ENCODE data around the gene SLIT3. TPM values are rescaled to one million over a fixed set of nuclear protein-coding genes. Genes with fewer than 3 reads are reported as not detected.

Gene SLIT3
- total RNA-seq, 1 experiment from 2014 or later: 0.10 TPM

DNA sequence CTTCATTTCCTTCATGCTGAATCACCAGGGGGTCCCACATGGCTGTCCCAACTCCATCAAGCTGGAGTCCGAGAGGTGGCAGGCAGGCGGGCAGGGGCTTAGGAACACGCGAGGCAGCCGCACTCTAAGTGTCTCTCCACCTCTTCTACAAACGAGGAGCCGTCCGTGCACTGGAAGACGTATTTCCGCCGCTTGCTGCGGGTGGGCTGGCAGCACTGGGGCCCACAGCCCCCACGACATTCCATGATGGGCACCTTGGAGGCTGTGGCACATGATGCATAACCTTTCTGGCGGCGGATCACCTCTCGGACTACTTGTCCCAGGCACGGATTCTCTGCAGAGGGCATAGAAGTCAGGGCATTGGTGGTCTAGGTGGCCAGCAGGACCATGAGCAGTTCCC is 634.6 kb downstream of the SLIT3 start:
- H3K27me3 ChIP-seq (ENCODE audit: insufficient read depth, low read length): no peaks in the 10 kb centered on the region
- H4K20me1 ChIP-seq (ENCODE audit: insufficient read depth): no peaks in the 10 kb centered on the region
- RAD21 ChIA-PET (ENCODE audit: low non-redundant PET in 1 of 2, low total read pairs in 2 of 2, uncharacterized antibody in 2 of 2, unreplicated experiment in 2 of 2): no interaction called here
- no peaks in the 10 kb centered on the region for H3K9me2 ChIP-seq (ENCODE audit: insufficient read depth)
- TF ChIP-seq EGR1 (IDR thresholded peaks at IDR 0.05; ENCODE audit: low read depth): no peak
- no peak for TF ChIP-seq RAD21 (IDR thresholded peaks at IDR 0.05; ENCODE audit: low read depth)
- TF ChIP-seq EZH2 (IDR thresholded peaks at IDR 0.05): no peak
- no peak for TF ChIP-seq SP1 (IDR thresholded peaks at IDR 0.05; ENCODE audit: low read depth)
- no peak for TF ChIP-seq POLR2AphosphoS5 (IDR thresholded peaks at IDR 0.05; ENCODE audit: low read depth, low read length)
- TF ChIP-seq, protein P1, sequence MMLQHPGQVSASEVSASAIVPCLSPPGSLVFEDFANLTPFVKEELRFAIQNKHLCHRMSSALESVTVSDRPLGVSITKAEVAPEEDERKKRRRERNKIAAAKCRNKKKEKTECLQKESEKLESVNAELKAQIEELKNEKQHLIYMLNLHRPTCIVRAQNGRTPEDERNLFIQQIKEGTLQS (IDR thresholded peaks at IDR 0.05): no peak
- no peak overlapping the region for H2AFZ ChIP-seq (ENCODE audit: low read depth, low read length, poor library complexity, severe bottlenecking)
- no peaks in the 10 kb centered on the region for H3K79me2 ChIP-seq (ENCODE audit: insufficient read depth, low read length)
- no peak for ATAC-seq
- H3K36me3 ChIP-seq (ENCODE audit: control insufficient read depth in 1 of 2, insufficient read depth in 2 of 2, low read length in 2 of 2): no peaks in the 10 kb centered on the region
- no peak overlapping the region for H3K27ac ChIP-seq (ENCODE audit: low read depth, low read length)
- POLR2A ChIA-PET: no interaction called here
- H3K4me1 ChIP-seq (ENCODE audit: control insufficient read depth in 1 of 2, insufficient read depth in 2 of 2, low read length in 2 of 2): no peaks in the 10 kb centered on the region
- intact Hi-C loops (cut with micrococcal nuclease): no loop called here
- DNase-seq (ENCODE audit: low read depth, low spot score): no peak
- H3K9me3 ChIP-seq (ENCODE audit: control insufficient read depth in 1 of 2, insufficient read depth in 1 of 2, low read depth in 1 of 2, low read length in 2 of 2): no peaks in the 10 kb centered on the region
- H3K4me3 ChIP-seq (replicated peaks in 1 of 2; ENCODE audit: low read depth in 1 of 2, low read length in 2 of 2): no peak overlapping the region
- no peak overlapping the region for H3K4me2 ChIP-seq (ENCODE audit: low read length)
- no peak overlapping the region for H3K9ac ChIP-seq (ENCODE audit: low read length)
- no TSS peak for BruUV-seq (replicated peaks)
- CTCF ChIA-PET: no interaction called here

DNA sequence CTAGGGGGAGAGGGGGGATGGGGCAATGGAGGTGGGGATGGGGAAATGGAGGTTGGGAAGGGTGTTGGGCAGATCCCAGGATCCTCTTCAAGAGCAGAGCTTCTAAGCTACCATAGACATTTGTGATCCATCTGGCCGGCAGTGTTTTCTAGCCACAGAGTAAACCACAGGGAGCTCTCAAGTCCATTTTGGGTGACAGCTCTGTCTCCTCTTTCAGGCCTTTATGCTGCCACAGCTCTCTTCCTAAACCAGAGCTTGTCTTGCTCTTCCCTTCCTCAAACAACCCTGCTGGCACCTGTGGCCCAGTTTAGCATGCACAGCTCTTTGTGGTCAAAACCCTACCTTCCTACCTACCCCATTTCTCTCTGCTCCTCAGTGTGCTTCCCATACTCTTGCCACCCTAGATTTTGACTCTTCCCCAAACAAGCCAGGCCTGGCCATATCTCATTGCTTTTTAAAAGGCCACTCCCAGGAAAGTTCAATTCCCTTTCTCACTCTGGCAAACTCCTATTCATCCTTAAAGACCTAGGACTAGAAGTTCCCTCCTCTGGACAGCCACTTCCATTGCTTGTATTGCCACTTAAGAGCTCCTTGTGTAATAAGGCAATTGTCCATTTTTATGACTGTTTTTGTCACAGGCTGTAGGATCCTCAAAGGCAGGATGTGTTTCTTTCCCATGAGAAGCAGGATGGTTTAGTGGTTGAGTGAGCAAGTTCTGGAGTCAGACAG is 637.5 kb downstream of the SLIT3 start:
- H3K9me2 ChIP-seq (ENCODE audit: insufficient read depth): no peaks in the 10 kb centered on the region
- H2AFZ ChIP-seq (ENCODE audit: low read depth, low read length, poor library complexity, severe bottlenecking): no peak overlapping the region
- ChIA-PET RAD21 (ENCODE audit: low non-redundant PET in 1 of 2, low total read pairs in 2 of 2, uncharacterized antibody in 2 of 2, unreplicated experiment in 2 of 2) (no interaction called here), CTCF (no interaction called here), POLR2A (no interaction called here)
- no peaks in the 10 kb centered on the region for H3K27me3 ChIP-seq (ENCODE audit: insufficient read depth, low read length)
- H3K9me3 ChIP-seq (ENCODE audit: control insufficient read depth in 1 of 2, insufficient read depth in 1 of 2, low read depth in 1 of 2, low read length in 2 of 2): no peaks in the 10 kb centered on the region
- no peaks in the 10 kb centered on the region for H4K20me1 ChIP-seq (ENCODE audit: insufficient read depth)
- DNase-seq (ENCODE audit: low read depth, low spot score) (no peak), ATAC-seq (no peak)
- no peaks in the 10 kb centered on the region for H3K79me2 ChIP-seq (ENCODE audit: insufficient read depth, low read length)
- no peaks in the 10 kb centered on the region for H3K36me3 ChIP-seq (ENCODE audit: control insufficient read depth in 1 of 2, insufficient read depth in 2 of 2, low read length in 2 of 2)
- intact Hi-C loops (cut with micrococcal nuclease): no loop called here
- no peak overlapping the region for H3K4me3 ChIP-seq (replicated peaks in 1 of 2; ENCODE audit: low read depth in 1 of 2, low read length in 2 of 2)
- H3K4me1 ChIP-seq (ENCODE audit: control insufficient read depth in 1 of 2, insufficient read depth in 2 of 2, low read length in 2 of 2): no peaks in the 10 kb centered on the region
- H3K9ac ChIP-seq (ENCODE audit: low read length): no peak overlapping the region
- H3K4me2 ChIP-seq (ENCODE audit: low read length): no peak overlapping the region
- H3K27ac ChIP-seq (ENCODE audit: low read depth, low read length): no peak overlapping the region
- BruUV-seq (replicated peaks): no TSS peak
- TF ChIP-seq CBX3 (IDR thresholded peaks at IDR 0.05; ENCODE audit: low read depth) (no peak), RAD21 (IDR thresholded peaks at IDR 0.05; ENCODE audit: low read depth) (no peak), EZH2 (IDR thresholded peaks at IDR 0.05) (no peak), SP1 (IDR thresholded peaks at IDR 0.05; ENCODE audit: low read depth) (no peak), ZFX (IDR thresholded peaks at IDR 0.05) (no peak), POLR2AphosphoS5 (IDR thresholded peaks at IDR 0.05; ENCODE audit: low read depth, low read length) (no peak), EZH2phosphoT487 (IDR thresholded peaks at IDR 0.05; ENCODE audit: borderline replicate concordance) (no peak), ELF1 (IDR thresholded peaks at IDR 0.05; ENCODE audit: borderline replicate concordance, low read depth) (no peak), YY1 (IDR thresholded peaks at IDR 0.05; ENCODE audit: extremely low read depth, insufficient replicate concordance, low read depth, low read length) (no peak), CEBPB (IDR thresholded peaks at IDR 0.05; ENCODE audit: low read depth) (no peak), POLR2A (IDR thresholded peaks at IDR 0.05; ENCODE audit: borderline replicate concordance, extremely low read depth, insufficient read depth, insufficient read length) (no peak)
- TF ChIP-seq, protein P1 (IDR thresholded peaks at IDR 0.05): no peak
- TF ChIP-seq, protein P2, sequence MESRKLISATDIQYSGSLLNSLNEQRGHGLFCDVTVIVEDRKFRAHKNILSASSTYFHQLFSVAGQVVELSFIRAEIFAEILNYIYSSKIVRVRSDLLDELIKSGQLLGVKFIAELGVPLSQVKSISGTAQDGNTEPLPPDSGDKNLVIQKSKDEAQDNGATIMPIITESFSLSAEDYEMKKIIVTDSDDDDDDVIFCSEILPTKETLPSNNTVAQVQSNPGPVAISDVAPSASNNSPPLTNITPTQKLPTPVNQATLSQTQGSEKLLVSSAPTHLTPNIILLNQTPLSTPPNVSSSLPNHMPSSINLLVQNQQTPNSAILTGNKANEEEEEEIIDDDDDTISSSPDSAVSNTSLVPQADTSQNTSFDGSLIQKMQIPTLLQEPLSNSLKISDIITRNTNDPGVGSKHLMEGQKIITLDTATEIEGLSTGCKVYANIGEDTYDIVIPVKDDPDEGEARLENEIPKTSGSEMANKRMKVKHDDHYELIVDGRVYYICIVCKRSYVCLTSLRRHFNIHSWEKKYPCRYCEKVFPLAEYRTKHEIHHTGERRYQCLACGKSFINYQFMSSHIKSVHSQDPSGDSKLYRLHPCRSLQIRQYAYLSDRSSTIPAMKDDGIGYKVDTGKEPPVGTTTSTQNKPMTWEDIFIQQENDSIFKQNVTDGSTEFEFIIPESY (IDR thresholded peaks at IDR 0.05; ENCODE audit: extremely low read depth, insufficient replicate concordance, low read length): no peak
- TF ChIP-seq, protein P3, sequence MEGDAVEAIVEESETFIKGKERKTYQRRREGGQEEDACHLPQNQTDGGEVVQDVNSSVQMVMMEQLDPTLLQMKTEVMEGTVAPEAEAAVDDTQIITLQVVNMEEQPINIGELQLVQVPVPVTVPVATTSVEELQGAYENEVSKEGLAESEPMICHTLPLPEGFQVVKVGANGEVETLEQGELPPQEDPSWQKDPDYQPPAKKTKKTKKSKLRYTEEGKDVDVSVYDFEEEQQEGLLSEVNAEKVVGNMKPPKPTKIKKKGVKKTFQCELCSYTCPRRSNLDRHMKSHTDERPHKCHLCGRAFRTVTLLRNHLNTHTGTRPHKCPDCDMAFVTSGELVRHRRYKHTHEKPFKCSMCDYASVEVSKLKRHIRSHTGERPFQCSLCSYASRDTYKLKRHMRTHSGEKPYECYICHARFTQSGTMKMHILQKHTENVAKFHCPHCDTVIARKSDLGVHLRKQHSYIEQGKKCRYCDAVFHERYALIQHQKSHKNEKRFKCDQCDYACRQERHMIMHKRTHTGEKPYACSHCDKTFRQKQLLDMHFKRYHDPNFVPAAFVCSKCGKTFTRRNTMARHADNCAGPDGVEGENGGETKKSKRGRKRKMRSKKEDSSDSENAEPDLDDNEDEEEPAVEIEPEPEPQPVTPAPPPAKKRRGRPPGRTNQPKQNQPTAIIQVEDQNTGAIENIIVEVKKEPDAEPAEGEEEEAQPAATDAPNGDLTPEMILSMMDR (IDR thresholded peaks at IDR 0.05 in 2 of 3, conservative IDR thresholded peaks at IDR 0.05 in 1 of 3; ENCODE audit: borderline replicate concordance in 1 of 3, insufficient read depth in 1 of 3, low read depth in 2 of 3, low read length in 2 of 3): no peak
- TF ChIP-seq, protein P4, sequence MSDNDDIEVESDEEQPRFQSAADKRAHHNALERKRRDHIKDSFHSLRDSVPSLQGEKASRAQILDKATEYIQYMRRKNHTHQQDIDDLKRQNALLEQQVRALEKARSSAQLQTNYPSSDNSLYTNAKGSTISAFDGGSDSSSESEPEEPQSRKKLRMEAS (IDR thresholded peaks at IDR 0.05): no peak

All from HCT116 (cell line).